Chondrocyte (in vitro differentiated cells): Measurements from ENCODE around the gene KDR. TPM values are rescaled to one million over a fixed set of nuclear protein-coding genes. Genes with fewer than 3 reads are reported as not detected.
A peak's percentile ranks its signal among the peaks of the same experiment; 100 is the strongest.

Experiments
- DNase-seq: peaks from one replicate; pipeline ENCODE4 v3.0.0; 2021; ENCODE audit warnings: mixed read lengths, low spot score
- H3K27ac Mint-ChIP-seq: one replicate; pipeline ENCODE4 v1.8.0; 2021; ENCODE audit warnings: mild to moderate bottlenecking, moderate library complexity, mixed read lengths; ENCODE audit not compliant: unreplicated experiment
- H3K27me3 Mint-ChIP-seq: 2 replicates; pipeline ENCODE4 v1.8.0; 2021; ENCODE audit warnings: low read depth, mixed read lengths
- H3K36me3 Mint-ChIP-seq: 2 replicates; pipeline ENCODE4 v1.8.0; 2021; ENCODE audit warnings: low read depth, mixed read lengths
- H3K4me1 Mint-ChIP-seq: 2 replicates; pipeline ENCODE4 v1.8.0; 2021; ENCODE audit warnings: low read depth, mild to moderate bottlenecking, mixed read lengths
- H3K4me3 Mint-ChIP-seq: one replicate; pipeline ENCODE4 v1.8.0; 2021; ENCODE audit warnings: mild to moderate bottlenecking, moderate library complexity, mixed read lengths; ENCODE audit not compliant: unreplicated experiment
- H3K9me3 Mint-ChIP-seq: 2 replicates; pipeline ENCODE4 v1.8.0; 2021; ENCODE audit warnings: low read depth, mixed read lengths
- total RNA-seq: library from RNA; stranded (reverse); gene quantifications from 3 replicates; pipeline ENCODE4 v1.2.1, GENCODE V29; 2021
- TF ChIP-seq, protein P1 (sequence below): fragments of 200-600 bp; sonication (generic); IDR thresholded peaks from 2 replicates; pipeline ENCODE4 v1.5.0; 2021; ENCODE audit warnings: antibody characterized with exemption, mild to moderate bottlenecking, moderate library complexity

The KDR gene
- total RNA-seq, 1 donor from 2014 or later: 0.77 TPM

DNA sequence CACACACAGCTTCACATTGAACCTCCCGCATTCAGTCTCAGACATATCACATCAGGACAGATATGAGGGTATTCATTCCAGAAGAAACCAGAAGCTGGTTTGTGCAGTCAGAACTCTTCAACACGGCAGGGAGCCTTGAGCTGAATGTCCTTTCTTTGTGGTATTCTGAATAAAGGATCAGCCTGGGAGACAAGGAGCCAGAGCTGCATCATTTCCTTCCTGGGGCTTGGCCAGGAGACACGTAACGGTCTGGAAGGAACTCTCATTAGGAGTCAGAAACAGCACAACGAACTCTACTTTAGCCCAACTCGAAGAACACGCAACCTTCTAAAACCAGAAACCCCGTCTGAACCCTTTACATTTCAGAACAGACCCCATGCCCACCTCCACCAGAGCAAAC is 46.4 kb downstream of the KDR start:
- no peaks in the 10 kb centered on the region for H3K9me3 Mint-ChIP-seq
- no peak overlapping the region for H3K4me3 Mint-ChIP-seq
- H3K36me3 Mint-ChIP-seq: no peaks in the 10 kb centered on the region
- H3K27ac Mint-ChIP-seq: peak overlapping the region; percentile 73
- no peak for DNase-seq
- peaks cover 36% of the 10 kb centered on the region for H3K4me1 Mint-ChIP-seq
- H3K27me3 Mint-ChIP-seq: peaks cover 24% of the 10 kb centered on the region
- TF ChIP-seq, protein P1, sequence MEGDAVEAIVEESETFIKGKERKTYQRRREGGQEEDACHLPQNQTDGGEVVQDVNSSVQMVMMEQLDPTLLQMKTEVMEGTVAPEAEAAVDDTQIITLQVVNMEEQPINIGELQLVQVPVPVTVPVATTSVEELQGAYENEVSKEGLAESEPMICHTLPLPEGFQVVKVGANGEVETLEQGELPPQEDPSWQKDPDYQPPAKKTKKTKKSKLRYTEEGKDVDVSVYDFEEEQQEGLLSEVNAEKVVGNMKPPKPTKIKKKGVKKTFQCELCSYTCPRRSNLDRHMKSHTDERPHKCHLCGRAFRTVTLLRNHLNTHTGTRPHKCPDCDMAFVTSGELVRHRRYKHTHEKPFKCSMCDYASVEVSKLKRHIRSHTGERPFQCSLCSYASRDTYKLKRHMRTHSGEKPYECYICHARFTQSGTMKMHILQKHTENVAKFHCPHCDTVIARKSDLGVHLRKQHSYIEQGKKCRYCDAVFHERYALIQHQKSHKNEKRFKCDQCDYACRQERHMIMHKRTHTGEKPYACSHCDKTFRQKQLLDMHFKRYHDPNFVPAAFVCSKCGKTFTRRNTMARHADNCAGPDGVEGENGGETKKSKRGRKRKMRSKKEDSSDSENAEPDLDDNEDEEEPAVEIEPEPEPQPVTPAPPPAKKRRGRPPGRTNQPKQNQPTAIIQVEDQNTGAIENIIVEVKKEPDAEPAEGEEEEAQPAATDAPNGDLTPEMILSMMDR: no peak

DNA sequence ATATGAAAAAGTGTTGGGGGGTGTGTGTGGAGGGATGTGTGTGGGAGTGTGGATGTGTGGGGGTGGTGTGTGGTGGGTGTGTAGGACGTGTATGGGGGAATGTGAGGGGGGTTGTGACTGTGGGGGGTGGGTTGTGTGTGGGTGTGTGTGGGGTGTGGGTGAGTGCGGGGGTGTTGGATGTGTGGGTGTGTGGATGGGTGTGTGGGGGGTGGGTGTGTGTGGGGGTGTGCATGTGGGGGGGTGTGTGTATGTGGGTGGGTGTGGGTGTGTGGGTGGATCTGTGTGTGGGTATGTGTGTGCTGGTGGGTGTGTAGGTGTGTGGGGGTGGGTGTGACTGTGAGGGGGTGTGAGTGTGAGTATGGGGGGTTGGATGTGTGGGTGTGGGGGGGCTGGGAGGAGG is 47.8 kb downstream of the KDR start:
- Mint-ChIP-seq H3K36me3 (no peaks in the 10 kb centered on the region), H3K9me3 (no peaks in the 10 kb centered on the region), H3K27ac (no peak overlapping the region), H3K4me1 (peaks cover 36% of the 10 kb centered on the region), H3K4me3 (no peak overlapping the region), H3K27me3 (peaks cover 15% of the 10 kb centered on the region)
- no peak for DNase-seq
- TF ChIP-seq, protein P1: no peak

DNA sequence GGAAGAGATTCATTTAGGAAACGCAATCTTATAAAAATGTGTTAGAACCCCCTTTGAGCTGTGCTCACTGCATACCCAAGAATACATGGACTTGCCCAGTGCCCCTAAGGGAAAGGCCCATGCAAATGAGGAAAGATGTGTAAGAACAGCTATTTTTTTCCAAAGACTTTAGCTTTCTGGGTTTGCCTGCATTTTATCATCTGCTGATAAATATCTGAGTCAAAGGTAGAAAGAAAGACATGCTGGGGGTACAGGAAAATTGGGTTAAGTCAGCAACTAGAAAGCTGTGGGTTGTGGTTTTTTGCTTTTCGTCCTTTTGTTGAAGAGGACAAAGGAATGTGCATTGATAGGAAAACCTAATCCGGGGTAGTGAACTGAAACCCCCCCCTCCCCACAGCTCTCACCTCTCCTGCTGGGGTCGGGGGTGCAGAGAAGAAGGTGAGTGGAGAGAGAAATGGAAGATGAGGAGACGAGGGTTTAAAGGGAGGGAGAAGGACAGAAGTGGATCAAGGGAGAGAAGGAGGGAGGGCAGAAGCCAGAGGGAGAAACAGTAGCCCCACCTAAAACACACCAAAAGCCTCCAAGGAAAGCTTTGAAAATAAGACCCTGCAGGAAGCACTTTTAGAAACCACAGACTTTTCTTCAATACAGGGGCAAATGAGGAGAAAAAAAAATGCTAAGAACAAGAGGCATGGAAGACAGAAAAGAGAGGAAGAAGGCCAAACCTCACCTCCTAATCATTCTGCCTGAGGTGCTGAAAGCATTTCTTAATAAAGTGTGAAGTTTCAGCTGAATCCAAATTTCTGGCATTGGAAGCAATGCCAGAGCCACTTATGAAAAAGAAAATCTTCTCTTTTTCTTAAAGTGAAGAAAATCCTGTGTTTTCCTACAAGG is 49.3 kb downstream of the KDR start:
- TF ChIP-seq, protein P1: no peak
- no peak overlapping the region for H3K27ac Mint-ChIP-seq
- H3K4me3 Mint-ChIP-seq: no peak overlapping the region
- no peaks in the 10 kb centered on the region for H3K36me3 Mint-ChIP-seq
- peaks cover 36% of the 10 kb centered on the region for H3K4me1 Mint-ChIP-seq
- DNase-seq: no peak
- H3K9me3 Mint-ChIP-seq: no peaks in the 10 kb centered on the region
- H3K27me3 Mint-ChIP-seq: peaks cover 12% of the 10 kb centered on the region

DNA sequence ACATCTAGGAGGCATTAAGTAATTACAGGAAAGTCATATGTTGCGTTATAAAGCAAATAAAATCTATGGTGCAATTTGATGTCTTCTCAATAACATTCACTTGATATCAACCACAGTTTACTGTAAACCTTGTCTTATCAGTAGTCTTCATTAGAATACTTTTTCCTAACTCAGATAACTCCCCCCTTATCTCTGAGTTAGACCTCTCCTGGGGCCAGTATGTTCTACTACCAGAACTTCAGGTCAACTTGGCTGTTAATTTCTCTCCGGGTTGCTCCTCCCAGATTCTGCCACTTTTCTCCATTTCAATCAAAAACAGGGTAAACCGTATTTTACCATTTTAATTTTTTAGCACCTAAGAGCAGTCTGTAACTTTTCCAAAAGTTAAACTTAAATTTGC is 50.0 kb downstream of the KDR start:
- Mint-ChIP-seq H3K27me3 (peaks cover 15% of the 10 kb centered on the region), H3K9me3 (no peaks in the 10 kb centered on the region), H3K4me3 (no peak overlapping the region), H3K36me3 (no peaks in the 10 kb centered on the region), H3K27ac (no peak overlapping the region), H3K4me1 (peaks cover 30% of the 10 kb centered on the region)
- TF ChIP-seq, protein P1: no peak
- no peak for DNase-seq

DNA sequence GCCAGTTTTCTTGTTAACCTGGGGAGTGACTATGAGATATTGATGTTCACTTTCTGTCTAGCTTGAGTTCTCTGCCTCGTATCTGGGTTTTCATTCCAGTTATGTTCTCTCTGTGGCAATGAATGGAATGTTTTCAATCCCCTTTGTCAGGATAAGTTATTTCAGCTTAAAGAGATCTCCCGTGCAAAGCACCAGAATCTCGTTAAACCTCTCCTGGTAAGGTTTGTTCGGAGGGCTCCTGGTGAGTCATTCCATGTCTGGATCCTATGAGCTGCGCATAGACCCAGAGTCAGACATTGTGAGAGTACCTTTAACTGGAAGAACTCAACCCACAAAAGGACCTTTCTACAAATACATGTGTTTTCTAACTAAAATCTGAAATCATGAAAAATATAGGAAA is 51.0 kb downstream of the KDR start:
- Mint-ChIP-seq H3K27me3 (peaks cover 15% of the 10 kb centered on the region), H3K4me3 (no peak overlapping the region), H3K36me3 (no peaks in the 10 kb centered on the region), H3K27ac (peak overlapping the region; percentile 49), H3K4me1 (peaks cover 22% of the 10 kb centered on the region), H3K9me3 (no peaks in the 10 kb centered on the region)
- TF ChIP-seq, protein P1: no peak
- no peak for DNase-seq
